ENCODE results near the gene DDX11. TPM values are rescaled to one million over a fixed set of nuclear protein-coding genes. Genes with fewer than 3 reads are reported as not detected.
"Not testable (repeated sequence)": the region's sequence is repeated elsewhere in the genome, so short reads cannot be mapped to it uniquely, and the experiment has no call there.

DDX11 gene
- total and polyA plus RNA-seq, 2 of the 4 experiments (the other 2 are of a cell fraction), result 10.8 to 17.6 TPM

GRCh38 chr12:31050143-31050542 lies 23.5 kb upstream of the DDX11 start:
- H2AK5ac ChIP-seq (ENCODE audit: low read depth, low read length); H3K27ac ChIP-seq (ENCODE audit: insufficient read depth, low read length); H3K36me3 ChIP-seq (ENCODE audit: control insufficient read depth, insufficient read depth, low read length); H3K56ac ChIP-seq (ENCODE audit: extremely low read depth, insufficient read depth, low read length); H4K5ac ChIP-seq (ENCODE audit: low read depth, low read length); ATAC-seq (ENCODE audit: low read depth); in situ Hi-C loops (cut with MboI; ENCODE audit: low sequenced_read_pairs); H3K9me1 ChIP-seq (ENCODE audit: insufficient read depth, low read length); H4K8ac ChIP-seq (ENCODE audit: low read depth in 2 of 2, low read length in 2 of 2); H2BK15ac ChIP-seq (ENCODE audit: low read depth, low read length); H2BK120ac ChIP-seq (ENCODE audit: low read depth, low read length); H2AK9ac ChIP-seq (replicated peaks; ENCODE audit: low read depth, low read length, poor library complexity); BruUV-seq (replicated peaks); H3K4me1 ChIP-seq (ENCODE audit: control insufficient read depth, insufficient read depth, low read length); H3K27me3 ChIP-seq (ENCODE audit: control insufficient read depth, insufficient read depth, low read length); H3K4ac ChIP-seq (ENCODE audit: low read depth, low read length); H3K23ac ChIP-seq (ENCODE audit: low read depth, low read length); H3K9me3 ChIP-seq (ENCODE audit: control insufficient read depth, insufficient read depth, low read length); H3K4me3 ChIP-seq (ENCODE audit: insufficient read depth, low read depth, low read length); H4K91ac ChIP-seq (ENCODE audit: insufficient read depth, low read depth, low read length); H3K14ac ChIP-seq (replicated peaks; ENCODE audit: low read depth, low read length); H2BK5ac ChIP-seq (ENCODE audit: low read depth, low read length, poor library complexity, severe bottlenecking); dilution Hi-C loops (cut with HindIII; ENCODE audit: low sequenced_read_pairs, unreplicated experiment); H3K9ac ChIP-seq (ENCODE audit: low read depth, low read length); DNase-seq; H2BK20ac ChIP-seq (ENCODE audit: low read depth, low read length); H3K18ac ChIP-seq (ENCODE audit: low read depth, low read length); H3K4me2 ChIP-seq (ENCODE audit: low read depth, low read length); H4K20me1 ChIP-seq (ENCODE audit: insufficient read depth, low read length); POLR2A ChIA-PET (ENCODE audit: unreplicated experiment); H2AFZ ChIP-seq (replicated peaks; ENCODE audit: low read length, poor library complexity); H3K79me1 ChIP-seq (ENCODE audit: low read depth in 1 of 2, low read length in 2 of 2); intact Hi-C loops (cut with micrococcal nuclease); CTCF ChIA-PET: not testable (repeated sequence)
- no CpG with 5 or more reads among the region's 2 CpGs for WGBS, 2 experiments (ENCODE audit: extremely low coverage in 2 of 2, insufficient read length in 1 of 2)

Data from IMR-90 (cell line).